Activated CD4-positive, alpha-beta T cell treated with anti-CD3 and anti-CD28 coated beads, Interleukin-2, amount 10 ng/mL, durations not matched to agents 7 days and 5 days (primary cell): ENCODE measurements around the gene BRWD1. TPM values are rescaled to one million over a fixed set of nuclear protein-coding genes. Genes with fewer than 3 reads are reported as not detected.

Experiments
- CTCF ChIA-PET: fragments of 350-600 bp; sonication (Branson Sonifier 250); formaldehyde crosslinking; loops from one replicate; lab custom pipeline; 2021; ENCODE audit warnings: antibody characterized with exemption; lab: Charles Lee
- POLR2A ChIA-PET: fragments of 350-600 bp; sonication (Branson Sonifier 250); formaldehyde crosslinking; loops from one replicate; lab custom pipeline; 2021; ENCODE audit warnings: antibody characterized with exemption; lab: Charles Lee
- DNase-seq: peaks from one replicate; pipeline ENCODE4 v3.0.0-alpha.2; 2020
- H3K27ac Mint-ChIP-seq: one replicate; pipeline ENCODE4 v1.8.0; 2021; ENCODE audit warnings: mild to moderate bottlenecking, moderate library complexity, mixed read lengths
- H3K27me3 Mint-ChIP-seq: one replicate; pipeline ENCODE4 v1.8.0; 2021; ENCODE audit warnings: mixed read lengths
- H3K36me3 Mint-ChIP-seq: one replicate; pipeline ENCODE4 v1.8.0; 2021; ENCODE audit warnings: low read depth, mixed read lengths
- H3K4me1 Mint-ChIP-seq: one replicate; pipeline ENCODE4 v1.8.0; 2021; ENCODE audit warnings: mixed read lengths
- H3K4me3 Mint-ChIP-seq: one replicate; pipeline ENCODE4 v1.8.0; 2021; ENCODE audit warnings: mild to moderate bottlenecking, moderate library complexity, mixed read lengths
- H3K9me3 Mint-ChIP-seq: one replicate; pipeline ENCODE4 v1.8.0; 2021; ENCODE audit warnings: mixed read lengths
- total RNA-seq, 2 experiments: library from RNA; stranded (reverse); gene quantifications; one replicate each; pipeline ENCODE4 v1.2.3, GENCODE V29; 2021

The BRWD1 gene
- total RNA-seq, 2 experiments from 2014 or later: 33.0 to 34.4 TPM

DNA sequence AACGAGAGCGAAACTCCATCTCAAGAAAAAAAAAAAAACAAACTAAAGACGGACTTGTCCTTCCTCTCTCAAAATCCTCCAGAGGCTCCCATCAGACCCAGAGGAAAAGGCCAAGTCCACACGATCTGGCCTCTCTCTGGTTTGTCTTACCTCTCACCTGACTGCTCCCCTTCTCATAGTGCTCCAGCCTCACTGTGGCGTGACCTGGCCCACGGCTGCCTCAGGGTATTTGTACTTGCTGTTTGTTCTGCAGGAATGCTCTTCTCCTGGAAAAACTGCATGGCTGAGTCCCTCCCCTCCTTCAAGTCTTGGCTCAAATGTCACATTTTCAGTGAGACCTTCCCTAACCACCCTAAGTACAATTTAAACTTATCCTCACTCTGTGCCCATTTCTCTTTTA is 8.0 kb upstream of the BRWD1 start:
- CTCF ChIA-PET: no interaction called here
- Mint-ChIP-seq H3K4me3 (no peak overlapping the region), H3K4me1 (no peaks in the 10 kb centered on the region), H3K9me3 (no peaks in the 10 kb centered on the region), H3K27me3 (no peaks in the 10 kb centered on the region), H3K36me3 (no peaks in the 10 kb centered on the region), H3K27ac (no peak overlapping the region)
- POLR2A ChIA-PET: no interaction called here
- no peak for DNase-seq

GRCh38 chr21:39319814-39320332 is 6.4 kb upstream of the BRWD1 start:
- no peaks in the 10 kb centered on the region for H3K36me3 Mint-ChIP-seq
- no peak for DNase-seq
- ChIA-PET CTCF (no interaction called here), POLR2A (no interaction called here)
- H3K9me3 Mint-ChIP-seq: no peaks in the 10 kb centered on the region
- no peak overlapping the region for H3K4me3 Mint-ChIP-seq
- peaks cover 8% of the 10 kb centered on the region for H3K4me1 Mint-ChIP-seq
- no peak overlapping the region for H3K27ac Mint-ChIP-seq
- no peaks in the 10 kb centered on the region for H3K27me3 Mint-ChIP-seq

DNA sequence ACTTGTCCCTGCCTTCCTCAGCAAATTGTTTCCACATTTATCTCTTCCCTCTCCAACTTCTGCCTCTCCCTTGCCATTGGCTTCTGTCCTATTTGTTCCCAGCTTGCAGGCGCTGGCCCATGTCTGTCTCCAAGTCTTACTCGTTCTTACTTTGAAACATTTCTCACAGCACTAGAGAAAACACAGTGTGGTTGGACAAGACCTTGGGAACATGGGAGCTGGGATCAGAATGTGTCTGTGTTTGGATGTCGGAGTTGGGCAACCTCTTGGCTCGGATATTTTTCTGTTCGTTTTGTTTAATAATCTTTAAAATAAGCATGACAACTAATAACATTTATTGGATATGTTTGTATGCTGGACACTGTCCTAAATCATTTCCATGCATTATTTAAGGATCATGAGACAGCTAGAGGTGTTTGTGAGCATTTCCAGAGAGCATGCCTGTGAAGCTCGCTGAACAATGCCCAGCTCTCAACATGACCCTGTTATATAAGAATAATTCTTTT is 5.9 kb upstream of the BRWD1 start:
- no peak overlapping the region for H3K4me3 Mint-ChIP-seq
- ChIA-PET CTCF (no interaction called here), POLR2A (no interaction called here)
- peaks cover 13% of the 10 kb centered on the region for H3K4me1 Mint-ChIP-seq
- no peak overlapping the region for H3K27ac Mint-ChIP-seq
- DNase-seq: no peak
- H3K9me3 Mint-ChIP-seq: no peaks in the 10 kb centered on the region
- H3K27me3 Mint-ChIP-seq: no peaks in the 10 kb centered on the region
- H3K36me3 Mint-ChIP-seq: peaks cover under 1% of the 10 kb centered on the region

DNA sequence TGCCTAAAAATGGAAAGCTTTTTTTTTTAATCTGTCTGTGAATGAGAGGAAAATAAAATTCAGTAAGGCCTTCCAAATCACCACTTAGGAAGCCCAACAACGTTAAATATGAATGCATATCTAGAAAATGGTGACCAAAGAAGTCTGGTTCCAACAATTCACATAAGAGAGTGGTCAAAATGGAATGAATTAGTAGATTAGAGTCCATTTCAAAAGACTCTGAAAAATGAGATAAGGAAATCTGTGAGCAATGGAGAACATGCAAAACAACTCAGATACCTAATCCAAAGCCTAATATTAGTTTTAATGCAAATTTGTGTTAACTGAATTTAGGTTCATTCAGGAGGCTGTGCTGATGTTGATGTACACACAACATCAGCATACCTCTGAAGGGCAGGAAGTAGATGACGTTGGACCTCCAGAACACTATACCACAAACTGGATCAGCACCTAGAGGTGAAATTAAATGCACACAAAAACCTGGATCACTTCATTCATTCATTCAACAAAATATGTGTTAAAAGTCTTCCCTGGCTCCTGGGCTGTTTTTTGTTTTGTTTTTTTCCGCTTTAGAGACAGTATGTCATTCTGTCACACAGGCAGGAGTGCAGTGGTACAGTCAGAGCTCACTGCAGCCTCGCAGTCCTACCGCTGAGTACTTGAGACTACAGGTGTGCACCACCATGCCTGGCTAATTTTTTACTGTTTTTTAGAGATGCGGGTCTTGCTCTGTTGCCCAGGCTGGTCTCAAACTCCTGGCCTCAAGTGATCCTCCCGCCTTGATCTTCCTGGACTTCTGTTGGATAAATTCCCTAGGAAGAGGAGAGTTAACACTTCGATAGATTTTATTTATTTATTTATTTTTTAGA is 4.9 kb upstream of the BRWD1 start:
- Mint-ChIP-seq H3K27ac (no peak overlapping the region), H3K36me3 (peaks cover 3% of the 10 kb centered on the region), H3K4me3 (no peak overlapping the region), H3K4me1 (peaks cover 15% of the 10 kb centered on the region), H3K27me3 (no peaks in the 10 kb centered on the region), H3K9me3 (no peaks in the 10 kb centered on the region)
- ChIA-PET POLR2A (interaction anchor here (0.6 to 1.0 kb wide), 2 partner anchors 18 to 29 kb away, joined by 3 to 6 read pairs; no protein-coding TSS in a partner anchor), CTCF (interaction anchor here (1.6 kb wide), 1 partner anchor 35 kb away, joined by 4 read pairs; no protein-coding TSS in a partner anchor)
- no peak for DNase-seq

DNA sequence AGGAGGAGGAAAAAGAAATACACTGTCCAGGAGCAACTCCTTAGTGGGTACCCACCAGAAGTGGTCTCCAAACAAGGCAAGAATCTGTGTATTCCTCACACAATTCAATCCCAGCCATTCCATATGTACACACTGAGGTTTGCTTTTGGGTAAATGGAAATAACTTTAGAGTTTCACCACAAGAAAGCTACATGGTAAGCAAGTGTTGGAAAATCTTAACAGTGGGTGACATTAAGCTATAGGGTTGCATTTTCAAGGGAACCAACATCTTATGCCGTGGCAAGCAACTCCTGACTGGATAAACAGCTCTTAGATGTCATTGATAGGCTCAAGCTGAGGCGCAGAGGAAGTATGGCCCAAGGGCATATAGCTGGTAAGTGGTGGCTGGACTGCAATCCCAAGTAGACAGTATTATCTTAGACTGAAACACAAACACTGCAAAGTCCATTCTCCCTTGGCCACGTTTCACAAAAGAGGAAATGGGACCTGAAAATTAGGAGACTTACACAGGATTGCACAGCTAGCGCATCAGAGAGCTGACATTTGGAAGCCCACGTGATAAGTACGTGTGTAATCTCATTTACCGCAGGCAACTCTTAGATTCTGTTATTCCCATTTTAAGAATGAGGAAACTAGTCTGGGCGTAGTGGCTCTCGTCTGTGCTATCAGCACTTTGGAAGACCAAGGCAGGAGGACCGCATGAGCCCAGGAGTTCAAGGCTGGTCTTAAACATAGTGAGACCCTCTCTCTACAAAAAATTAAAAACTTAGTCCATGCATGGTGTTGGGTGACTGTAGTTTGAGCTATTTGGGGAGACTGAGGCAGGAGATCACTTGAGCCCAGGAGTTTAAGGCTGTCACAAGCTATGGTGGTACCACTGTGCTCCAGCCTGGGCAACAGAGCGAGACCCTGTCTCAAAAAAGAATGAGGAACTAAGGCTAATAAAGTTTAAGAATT is 4.0 kb upstream of the BRWD1 start:
- Mint-ChIP-seq H3K9me3 (no peaks in the 10 kb centered on the region), H3K27me3 (no peaks in the 10 kb centered on the region), H3K36me3 (peaks cover 3% of the 10 kb centered on the region), H3K4me3 (no peak overlapping the region), H3K27ac (no peak overlapping the region), H3K4me1 (peaks cover 15% of the 10 kb centered on the region)
- DNase-seq: no peak
- ChIA-PET POLR2A (interaction anchor here (0.6 to 1.0 kb wide), 2 partner anchors 19 to 30 kb away, joined by 3 to 6 read pairs; no protein-coding TSS in a partner anchor), CTCF (interaction anchor here (0.6 to 1.6 kb wide), 4 partner anchors 12 to 34 kb away, joined by 3 to 6 read pairs (median 5); no protein-coding TSS in a partner anchor)

DNA sequence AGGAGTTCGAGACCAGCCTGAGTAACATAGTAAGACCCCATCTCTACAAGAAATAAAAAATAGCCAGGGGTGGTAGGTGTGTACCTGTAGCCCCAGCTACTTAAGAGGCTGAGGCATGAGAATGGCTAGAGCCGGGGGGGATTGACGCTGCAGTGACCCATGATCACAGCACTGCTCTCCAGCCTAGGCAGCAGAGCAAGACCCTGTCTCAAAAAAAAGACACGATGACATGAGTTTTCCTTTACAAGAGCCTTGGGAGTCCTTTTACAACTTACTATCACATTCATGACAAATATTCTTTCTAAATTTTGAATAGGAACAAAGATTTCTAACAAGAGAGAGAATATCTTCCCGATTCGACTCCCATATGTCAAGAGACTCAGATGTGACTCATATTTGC is 3.3 kb upstream of the BRWD1 start:
- Mint-ChIP-seq H3K9me3 (no peaks in the 10 kb centered on the region), H3K36me3 (peaks cover 8% of the 10 kb centered on the region), H3K4me1 (peaks cover 21% of the 10 kb centered on the region), H3K27me3 (no peaks in the 10 kb centered on the region), H3K27ac (no peak overlapping the region), H3K4me3 (no peak overlapping the region)
- ChIA-PET POLR2A (no interaction called here), CTCF (interaction anchor here (1.0 to 1.6 kb wide), 3 partner anchors 13 to 33 kb away, joined by 3 to 6 read pairs (median 4); no protein-coding TSS in a partner anchor)
- DNase-seq: no peak

- ChIA-PET POLR2A (interaction anchor here (1.4 kb wide), 1 partner anchor 32 kb away, joined by 16 read pairs; the partner anchor contains the start of gene HMGN1), CTCF (interaction anchor here (0.6 to 1.0 kb wide), 3 partner anchors 16 to 210 kb away, joined by 3 read pairs; no protein-coding TSS in a partner anchor)
- H3K4me1 Mint-ChIP-seq: peaks cover 29% of the 10 kb centered on the region
- no peaks in the 10 kb centered on the region for H3K27me3 Mint-ChIP-seq
- H3K27ac Mint-ChIP-seq: no peak overlapping the region
- DNase-seq: no peak
- peaks cover 14% of the 10 kb centered on the region for H3K36me3 Mint-ChIP-seq
- no peaks in the 10 kb centered on the region for H3K9me3 Mint-ChIP-seq
- H3K4me3 Mint-ChIP-seq: no peak overlapping the region
These were observed 2.4 kb upstream of the BRWD1 start for GRCh38 chr21:39315603-39316445.

- POLR2A ChIA-PET: interaction anchor here (1.4 kb wide), 1 partner anchor 33 kb away, joined by 16 read pairs; the partner anchor contains the start of gene HMGN1
- Mint-ChIP-seq H3K9me3 (no peaks in the 10 kb centered on the region), H3K4me3 (peak overlapping the region; percentile 97), H3K4me1 (peaks cover 35% of the 10 kb centered on the region), H3K27ac (peak overlapping the region; percentile 96), H3K36me3 (peaks cover 20% of the 10 kb centered on the region), H3K27me3 (no peaks in the 10 kb centered on the region)
- CTCF ChIA-PET: interaction anchor here (0.5 to 2.4 kb wide), 4 partner anchors 14 to 44 kb away, joined by 3 to 7 read pairs (median 4); no protein-coding TSS in a partner anchor
- peak; percentile 45 for DNase-seq
These were observed 953 bp upstream of the BRWD1 start for GRCh38 chr21:39314143-39315027.

DNA sequence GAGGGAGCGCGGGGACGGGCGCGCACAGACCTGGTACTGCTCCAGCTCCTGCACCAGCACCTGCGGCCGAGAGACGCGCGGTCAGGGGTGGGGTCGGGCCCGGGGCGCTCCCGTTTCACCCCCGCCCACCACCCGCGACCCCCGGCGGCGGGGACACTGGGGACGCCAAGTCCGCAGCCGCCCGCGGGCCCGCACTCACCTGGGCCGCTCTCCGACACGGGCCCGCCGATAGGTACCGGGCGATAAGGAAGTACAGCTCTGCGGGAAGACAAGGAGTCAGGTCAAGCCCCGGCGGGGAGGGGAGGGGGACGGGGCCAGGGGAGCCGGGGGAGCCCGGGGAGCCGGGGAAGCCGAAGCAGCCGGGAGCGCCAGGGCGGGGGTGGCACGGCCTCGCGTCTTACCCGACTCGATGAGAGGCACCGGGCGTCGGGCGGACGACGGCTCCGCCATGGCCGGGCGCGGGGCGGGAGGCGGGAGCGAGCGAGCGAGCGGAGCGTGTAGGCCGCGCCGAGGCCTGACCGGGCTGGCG is 326 bp downstream of the BRWD1 start:
- ChIA-PET POLR2A (no interaction called here), CTCF (interaction anchor here (1.1 to 2.4 kb wide), 5 partner anchors 13 to 128 kb away, joined by 3 to 7 read pairs (median 5); no protein-coding TSS in a partner anchor)
- H3K27ac Mint-ChIP-seq: peak overlapping the region; percentile 96
- H3K4me3 Mint-ChIP-seq: peak overlapping the region; percentile 97
- H3K9me3 Mint-ChIP-seq: no peaks in the 10 kb centered on the region
- H3K27me3 Mint-ChIP-seq: no peaks in the 10 kb centered on the region
- peaks cover 25% of the 10 kb centered on the region for H3K36me3 Mint-ChIP-seq
- peaks cover 38% of the 10 kb centered on the region for H3K4me1 Mint-ChIP-seq
- DNase-seq: no peak
